GM12878 (cell line): ENCODE measurements around the gene TM9SF4. TPM values are rescaled to one million over a fixed set of nuclear protein-coding genes. Genes with fewer than 3 reads are reported as not detected.

Experiments
- ATAC-seq: fragments of 200-7000 bp; cut with Tn5 transposase; 3 replicates; pipeline ENCODE4 v1.9.1; 2020; ENCODE audit warnings: mild to moderate bottlenecking, moderate library complexity
- BruUV-seq: library from RNA; stranded (reverse); fragments of 400-500 nt; replicated peaks from 2 replicates; lab custom pipeline; 2021; lab: Mats Ljungman, UMichigan
- CTCF ChIA-PET: fragments of 300-600 bp; sonication (Branson Sonifier 250); formaldehyde crosslinking; extraction: SDS; loops from one replicate; lab custom pipeline; 2021; ENCODE audit warnings: inconsistent platforms; lab: Yijun Ruan, JAX
- POLR2A ChIA-PET: fragments of 350-600 bp; formaldehyde crosslinking; extraction: SDS; loops from one replicate; lab custom pipeline; 2021; ENCODE audit warnings: inconsistent platforms; lab: Charles Lee
- RAD21 ChIA-PET: fragments of 300-600 bp; sonication (Branson Sonifier 250); formaldehyde crosslinking; loops from one replicate; lab custom pipeline; 2023; ENCODE audit warnings: antibody characterized with exemption; ENCODE audit not compliant: unreplicated experiment; lab: Charles Lee
- SMC1A ChIA-PET: fragments of 300-600 bp; sonication (Branson Sonifier 250); formaldehyde crosslinking; loops from one replicate; lab custom pipeline; 2023; ENCODE audit not compliant: unreplicated experiment, uncharacterized antibody; lab: Charles Lee
- DNase-seq: peaks from one replicate; pipeline ENCODE4 v3.0.0-alpha.2; 2011; ENCODE audit warnings: low read depth, low spot score
- FAIRE-seq: peaks from 3 replicates; lab custom pipeline; 2011; peaks lifted over from hg19 to GRCh38; lab: Jason Lieb, UNC
- H2AFZ ChIP-seq: 2 replicates; pipeline ENCODE4 v1.6.0; 2011; ENCODE audit warnings: low read depth, low read length, control low read depth; ENCODE audit not compliant: control insufficient read depth
- H3K27ac ChIP-seq: 2 replicates; pipeline ENCODE4 v1.5.1; 2011; ENCODE audit warnings: control low read depth; ENCODE audit not compliant: control insufficient read depth, insufficient read depth
- H3K27me3 ChIP-seq, 2 experiments: replicated peaks in 1 of 2; 2 replicates each; pipeline versions ENCODE4 v1.6.0 to v1.6.1; 2011; ENCODE audit warnings: low read length in 1 of 2; ENCODE audit not compliant: control insufficient read depth in 2 of 2, insufficient read depth in 2 of 2
- H3K36me3 ChIP-seq, 2 experiments: 2 replicates each; pipeline ENCODE4 v1.5.1; 2011; ENCODE audit warnings: low read length in 1 of 2; ENCODE audit not compliant: control insufficient read depth in 2 of 2, insufficient read depth in 2 of 2
- H3K4me1 ChIP-seq: 2 replicates; pipeline ENCODE4 v1.6.1; 2011; ENCODE audit warnings: mild to moderate bottlenecking, low read length, moderate library complexity, mixed read lengths; ENCODE audit not compliant: control insufficient read depth, insufficient read depth
- H3K4me2 ChIP-seq: 2 replicates; pipeline ENCODE4 v1.6.0; 2011; ENCODE audit warnings: control low read depth; ENCODE audit not compliant: control insufficient read depth, insufficient read depth
- H3K4me3 ChIP-seq: fragments of 200-600 bp; sonication (generic); 2 replicates; pipeline ENCODE4 v1.5.1; 2016
- H3K79me2 ChIP-seq: 2 replicates; pipeline ENCODE4 v1.6.0; 2011; ENCODE audit warnings: low read length; ENCODE audit not compliant: control insufficient read depth, insufficient read depth
- H3K9ac ChIP-seq: 2 replicates; pipeline ENCODE4 v1.8.0; 2011; ENCODE audit warnings: low read length, control low read depth, mixed read lengths; ENCODE audit not compliant: control insufficient read depth, insufficient read depth
- H3K9me3 ChIP-seq: replicated peaks from 3 replicates; pipeline ENCODE4 v1.5.1; 2011; ENCODE audit warnings: mild to moderate bottlenecking, low read length; ENCODE audit not compliant: control insufficient read depth, insufficient read depth
- H4K20me1 ChIP-seq: 2 replicates; pipeline ENCODE4 v1.6.0; 2011; ENCODE audit not compliant: control insufficient read depth, insufficient read depth
- BRCA1 ChIP-seq: IDR thresholded peaks from 2 replicates; pipeline ENCODE4 v1.6.1; 2011; ENCODE audit warnings: low read depth, low read length, improper control_type of control experiment
- ETV6 ChIP-seq, 2 experiments: fragments of 450-650 bp in 1 of 2; IDR thresholded peaks in 1 of 2; conservative IDR thresholded peaks in 1 of 2; 2 replicates each; pipeline ENCODE4 v1.6.1; 2014; ENCODE audit warnings: antibody characterized with exemption in 1 of 2, borderline replicate concordance in 1 of 2, low read depth in 1 of 2, mild to moderate bottlenecking in 1 of 2, moderate library complexity in 1 of 2
- EZH2 ChIP-seq: IDR thresholded peaks from 2 replicates; pipeline ENCODE4 v1.6.1; 2012; ENCODE audit warnings: low read depth, mild to moderate bottlenecking, control low read depth, inconsistent platforms, low read length, borderline replicate concordance; ENCODE audit not compliant: control insufficient read depth
- HDAC2 ChIP-seq: fragments of 200-600 bp; sonication (generic); IDR thresholded peaks from 2 replicates; pipeline ENCODE4 v1.6.1; 2017
- NKRF ChIP-seq: fragments of 450-650 bp; conservative IDR thresholded peaks from 2 replicates; pipeline ENCODE4 v1.6.1; 2017; ENCODE audit warnings: mild to moderate bottlenecking, moderate library complexity
- POLR2A ChIP-seq: IDR thresholded peaks from 2 replicates; pipeline ENCODE4 v1.6.1; 2011; ENCODE audit warnings: low read depth, mild to moderate bottlenecking, low read length
- POU2F2 ChIP-seq: IDR thresholded peaks from 3 replicates; pipeline ENCODE4 v1.6.1; 2011; ENCODE audit warnings: low read depth, mild to moderate bottlenecking, low read length, borderline replicate concordance
- RUNX3 ChIP-seq: IDR thresholded peaks from 2 replicates; pipeline ENCODE4 v1.6.1; 2012; ENCODE audit warnings: low read length, inconsistent platforms
- ZBED1 ChIP-seq: IDR thresholded peaks from 2 replicates; pipeline ENCODE4 v1.6.1; 2016; ENCODE audit warnings: borderline replicate concordance
- WGBS: methylation state at CpG from one replicate; pipeline ENCODE4 v1.1.6; 2016; ENCODE audit warnings: low lambda C conversion rate; ENCODE audit not compliant: insufficient replicate concordance, insufficient coverage; ENCODE audit errors: missing lambda C conversion rate; 5-methylcytosine and 5-hydroxymethylcytosine counted together
- in situ Hi-C: fragments of 300-500 bp; cut with MboI; formaldehyde crosslinking; loops from 9 replicates; pipeline ENCODE4 v1.14.3; 2018; ENCODE audit warnings: mixed read lengths
- intact Hi-C: fragments of 100-400 bp; cut with micrococcal nuclease; formaldehyde crosslinking; loops from one replicate; pipeline ENCODE4 v1.14.2; 2022; ENCODE audit not compliant: unreplicated experiment
- polyA plus RNA-seq, 11 experiments: library from polyadenylated mRNA; depleted of rRNA in 4 of 11; unstranded in 6 of 11; stranded (reverse) in 5 of 11; fragments of >200 nt; fragmentation: Nextera tagmentation in 4 of 11; fragmentation: Illumina TruSeq in 1 of 11; extraction: Ambion mirVana in 4 of 11; extraction: Trizol in 1 of 11; gene quantifications; 1 replicate in 1 of 11; 2 replicates in 10 of 11; pipeline versions ENCODE4 v1.2.1 to v1.2.3, GENCODE V29; 2011 to 2016; ENCODE audit warnings: inconsistent platforms in 2 of 11, missing spikeins in 2 of 11, low read depth in 1 of 11
- total RNA-seq, 4 experiments: library from RNA; depleted of rRNA in 3 of 4; stranded (reverse); fragments of >200 nt in 3 of 4; fragmentation: Illumina TruSeq in 1 of 4; extraction: Trizol in 1 of 4; gene quantifications; 2 replicates each; pipeline versions ENCODE4 v1.2.1 to v1.2.3, GENCODE V29; 2013 to 2021

TM9SF4 gene
- total and polyA plus RNA-seq, 10 of the 15 experiments (the other 5 are each of a cell fraction or from before 2014, with no cell fraction given) = 8.5 to 47.8 (median 24.3) TPM

DNA sequence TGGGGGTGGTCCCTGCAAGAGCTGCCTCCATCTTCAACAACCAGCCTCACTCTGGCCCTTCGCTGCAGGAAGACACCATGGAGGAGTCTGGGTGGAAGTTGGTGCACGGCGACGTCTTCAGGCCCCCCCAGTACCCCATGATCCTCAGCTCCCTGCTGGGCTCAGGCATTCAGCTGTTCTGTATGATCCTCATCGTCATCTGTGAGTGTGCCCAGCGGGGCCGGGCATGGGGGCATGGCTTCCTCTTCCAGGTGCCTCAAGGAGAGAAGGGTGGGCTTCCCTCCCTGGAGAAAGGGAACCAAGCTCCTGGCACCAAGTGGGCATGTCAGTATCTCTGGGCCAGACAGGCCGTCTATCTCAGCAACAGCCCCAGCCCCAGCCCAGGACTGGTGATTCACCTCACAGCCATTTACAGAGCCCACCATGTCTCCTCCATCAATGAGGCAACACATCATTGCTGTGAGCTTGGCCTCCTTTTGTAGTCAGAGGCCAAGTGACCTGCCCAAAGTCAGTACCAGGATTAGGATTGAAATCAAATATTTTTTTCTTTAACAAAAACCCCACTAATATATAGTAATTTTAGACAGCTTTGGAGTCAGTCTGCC is 40.2 kb downstream of the TM9SF4 start:
- POLR2A ChIA-PET = interaction anchor here (0.5 kb wide), 1 partner anchor 21 kb away, joined by 3 read pairs; no protein-coding TSS in a partner anchor
- Histone ChIP-seq H3K9me3 (no peaks in the 10 kb centered on the region), H3K79me2 (no peaks in the 10 kb centered on the region), H3K9ac (no peak overlapping the region), H3K27ac (no peak overlapping the region), H4K20me1 (no peaks in the 10 kb centered on the region), H3K27me3 (no peaks in the 10 kb centered on the region), H3K36me3 (peaks cover 18 to 25% of the 10 kb centered on the region in 2 experiments), H3K4me2 (no peak overlapping the region), H2AFZ (no peak overlapping the region), H3K4me1 (peaks cover under 1% of the 10 kb centered on the region), H3K4me3 (no peak overlapping the region)
- WGBS = 82% methylated on average over 8 of the region's 8 CpGs
- RAD21 ChIA-PET = interaction anchor here (0.5 kb wide), 1 partner anchor 140 kb away, joined by 4 read pairs; no protein-coding TSS in a partner anchor
- FAIRE-seq = no peak
- in situ Hi-C loops (no loop called here), intact Hi-C loops (no loop called here)
- no peak for ATAC-seq
- CTCF ChIA-PET = interaction anchor here (0.7 to 1.1 kb wide), 2 partner anchors 115 to 493 kb away, joined by 3 read pairs; no protein-coding TSS in a partner anchor
- no TSS peak for BruUV-seq
- TF ChIP-seq POLR2A (0 out of 2 replicates have a peak, but pooled peaks have one; percentile 18), ZBED1 (no peak)
- DNase-seq = no peak
- SMC1A ChIA-PET = interaction anchor here (0.7 kb wide), 1 partner anchor 31 kb away, joined by 3 read pairs; no protein-coding TSS in a partner anchor

- ChIA-PET RAD21 (no interaction called here), POLR2A (no interaction called here)
- BruUV-seq = no TSS peak
Observed at GRCh38 chr20:32150291-32150848, 40.9 kb downstream of the TM9SF4 start.

More at GRCh38 chr20:32150291-32150848, 40.9 kb downstream of the TM9SF4 start:
- Histone ChIP-seq H4K20me1 (no peaks in the 10 kb centered on the region), H3K79me2 (no peaks in the 10 kb centered on the region), H3K9me3 (no peaks in the 10 kb centered on the region), H3K4me2 (no peak overlapping the region), H3K4me3 (no peak overlapping the region), H2AFZ (no peak overlapping the region), H3K36me3 (peaks cover 15 to 20% of the 10 kb centered on the region in 2 experiments), H3K27ac (no peak overlapping the region), H3K9ac (no peak overlapping the region), H3K4me1 (peaks cover 7% of the 10 kb centered on the region), H3K27me3 (no peaks in the 10 kb centered on the region)
- SMC1A ChIA-PET = no interaction called here
- in situ Hi-C loops = no loop called here
- intact Hi-C loops = no loop called here
- CTCF ChIA-PET = interaction anchor here (0.7 kb wide), 1 partner anchor 493 kb away, joined by 3 read pairs; no protein-coding TSS in a partner anchor
- TF ChIP-seq NKRF = no peak
- TF ChIP-seq ETV6 (conservative IDR thresholded peaks at IDR 0.05 in 1 of 2, IDR thresholded peaks at IDR 0.05 in 1 of 2; ENCODE audit: borderline replicate concordance in 1 of 2, low read depth in 1 of 2) = no peak
- TF ChIP-seq RUNX3 = no peak
- TF ChIP-seq EZH2 = no peak
- TF ChIP-seq HDAC2 = no peak
- no peak for TF ChIP-seq POU2F2
- no peak; the same call in 1 of the 2 replicates for TF ChIP-seq POLR2A
- no peak for TF ChIP-seq BRCA1
- FAIRE-seq = no peak
- ATAC-seq = no peak
- WGBS = 91% methylated on average over 8 of the region's 10 CpGs
- DNase-seq = no peak
